ENCODE results near the gene EIF2B4. TPM values are rescaled to one million over a fixed set of nuclear protein-coding genes. Genes with fewer than 3 reads are reported as not detected.
"Not testable (repeated sequence)": the region's sequence is repeated elsewhere in the genome, so short reads cannot be mapped to it uniquely, and the experiment has no call there.

Gene EIF2B4
- total RNA-seq, 1 donor from 2014 or later = 32.2 TPM

DNA sequence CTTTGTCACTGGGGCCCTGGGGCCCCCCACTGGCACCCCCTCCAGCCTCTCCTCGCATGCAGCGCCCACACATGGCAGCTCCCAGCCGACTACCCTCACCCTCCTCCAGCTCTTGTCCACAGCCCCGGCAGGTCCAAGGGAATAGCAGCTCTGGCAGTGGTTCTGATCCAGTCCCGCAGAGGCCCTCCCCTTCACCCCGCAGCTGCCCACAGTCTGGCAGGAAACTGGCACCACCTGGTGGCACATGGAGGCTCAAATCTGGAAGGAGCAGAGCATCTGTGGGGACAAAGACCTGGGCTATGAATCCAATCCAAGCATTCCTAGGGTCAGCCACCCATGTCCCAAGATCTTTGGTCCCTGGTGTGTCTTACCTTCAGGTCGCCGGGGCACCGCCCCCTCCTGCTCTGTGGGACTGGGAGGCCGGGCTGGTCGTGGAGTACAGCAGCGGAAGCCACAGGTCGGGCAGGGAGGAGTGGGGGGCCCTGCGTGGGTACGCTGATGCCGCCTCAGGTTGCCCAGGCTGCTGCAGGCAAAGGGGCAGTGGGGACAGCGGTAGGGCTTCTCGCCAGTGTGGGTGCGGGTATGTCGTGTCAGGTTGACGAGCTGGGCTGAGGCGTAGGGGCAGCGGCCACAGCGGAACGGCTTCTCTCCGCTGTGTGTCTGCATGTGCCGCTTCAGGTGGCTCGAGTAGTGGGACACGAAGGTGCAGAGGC, 8.1 kb upstream of the EIF2B4 start:
- DNase-seq (ENCODE audit: low read depth) = peak; percentile 57

DNA sequence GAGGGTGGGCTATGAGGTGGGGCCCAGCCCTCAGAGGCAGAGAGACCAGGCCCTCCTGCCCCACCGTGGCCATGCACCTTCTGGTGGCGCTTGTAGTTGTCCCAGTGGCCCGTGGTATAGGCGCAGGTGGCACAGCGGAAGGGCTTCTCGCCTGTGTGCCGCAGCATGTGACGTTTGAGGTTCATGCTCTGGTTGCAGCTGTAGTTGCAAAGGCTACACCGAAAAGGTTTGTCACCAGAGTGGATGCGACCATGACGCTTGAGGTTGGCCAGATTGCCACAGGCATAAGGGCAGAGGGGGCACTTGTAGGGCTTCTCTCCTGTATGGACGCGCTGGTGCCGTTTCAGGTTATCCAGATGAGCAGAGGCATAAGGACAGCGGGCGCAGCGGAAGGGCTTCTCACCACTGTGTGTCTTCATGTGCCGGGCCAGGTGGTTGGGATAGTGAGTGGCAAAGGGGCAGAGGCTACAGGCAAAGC, 7.5 kb upstream of the EIF2B4 start:
- no peak for DNase-seq (ENCODE audit: low read depth)

DNA sequence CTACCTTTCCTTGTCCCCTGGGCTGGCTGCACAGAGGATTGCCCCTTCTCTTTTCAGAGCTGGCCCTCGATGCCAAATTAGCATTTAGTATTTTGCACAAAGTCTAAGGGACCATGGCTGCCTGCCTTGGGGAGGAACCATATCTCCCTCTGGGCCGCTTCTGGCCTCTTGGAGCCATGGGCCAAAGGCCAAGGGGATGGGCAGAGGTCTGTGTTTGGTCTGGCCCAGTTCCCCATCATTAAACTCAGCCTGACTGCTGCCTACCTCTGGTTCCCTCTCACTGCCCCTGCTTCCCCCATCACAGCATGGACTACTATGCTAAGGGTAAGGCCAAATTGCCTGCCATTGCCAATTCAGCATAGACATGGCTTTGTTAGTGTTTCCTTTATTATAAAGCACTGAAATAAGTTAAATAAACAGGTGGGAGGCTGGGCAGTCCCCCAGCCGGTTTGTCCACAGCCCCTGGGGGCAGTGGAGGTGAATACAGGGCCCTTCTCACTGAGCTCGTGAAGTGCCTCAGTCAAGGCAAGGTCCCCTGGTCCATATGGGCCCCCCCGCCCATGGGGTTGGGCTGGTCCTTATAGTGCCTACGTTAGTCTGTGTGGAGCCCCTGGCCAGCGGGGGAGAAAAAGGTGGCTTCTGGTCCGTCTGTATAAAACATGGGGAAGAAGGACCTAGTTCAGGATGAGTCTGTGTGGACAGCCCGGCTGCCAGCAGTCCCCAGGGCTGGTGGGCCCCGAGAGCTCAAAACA, 6.9 kb upstream of the EIF2B4 start:
- DNase-seq (ENCODE audit: low read depth) = no peak

GRCh38 chr2:27376151-27376865, 6.2 kb upstream of the EIF2B4 start:
- no peak for DNase-seq (ENCODE audit: low read depth)

- DNase-seq (ENCODE audit: low read depth) = no peak
Measured at GRCh38 chr2:27375513-27376099, 5.5 kb upstream of the EIF2B4 start.

DNA sequence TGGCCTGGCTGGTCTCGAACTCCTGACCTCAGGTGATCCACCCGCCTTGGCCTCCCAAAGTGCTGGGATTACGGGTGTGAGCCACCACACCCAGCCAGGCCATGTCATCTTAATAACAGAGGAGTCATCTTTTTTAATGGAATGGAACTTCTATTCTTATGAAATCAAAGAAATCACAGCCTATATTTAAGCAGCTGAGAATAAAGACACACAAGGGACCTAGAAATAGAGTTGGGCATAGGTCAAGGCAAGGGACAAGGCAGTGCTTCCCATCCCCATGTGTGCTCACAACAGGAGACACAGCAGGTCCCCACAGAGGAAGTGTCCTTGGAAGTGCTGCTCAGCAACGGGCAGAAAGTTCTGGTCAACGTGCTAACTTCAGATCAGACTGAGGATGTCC, 3.4 kb upstream of the EIF2B4 start:
- no peak for DNase-seq (ENCODE audit: low read depth)

DNA sequence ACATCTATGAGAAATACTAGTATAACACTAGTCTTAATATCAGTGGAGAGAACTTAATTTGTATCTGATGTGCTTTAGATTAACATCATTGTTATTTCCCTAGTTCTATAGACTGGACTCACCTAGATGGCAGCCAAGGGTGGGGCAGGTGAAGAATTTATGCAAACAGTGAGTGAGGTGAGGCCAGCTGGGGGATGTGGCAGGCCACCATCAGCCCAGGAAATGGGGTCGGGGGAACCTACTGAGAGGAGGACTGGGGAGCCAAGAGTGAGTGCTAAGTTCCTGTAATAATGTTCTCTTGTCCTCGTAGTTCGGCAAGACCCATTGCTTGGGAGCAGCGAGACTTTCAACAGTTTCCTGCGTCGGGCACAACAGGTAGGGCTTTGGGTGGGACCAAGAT, 2.8 kb upstream of the EIF2B4 start:
- no peak for DNase-seq (ENCODE audit: low read depth)

DNA sequence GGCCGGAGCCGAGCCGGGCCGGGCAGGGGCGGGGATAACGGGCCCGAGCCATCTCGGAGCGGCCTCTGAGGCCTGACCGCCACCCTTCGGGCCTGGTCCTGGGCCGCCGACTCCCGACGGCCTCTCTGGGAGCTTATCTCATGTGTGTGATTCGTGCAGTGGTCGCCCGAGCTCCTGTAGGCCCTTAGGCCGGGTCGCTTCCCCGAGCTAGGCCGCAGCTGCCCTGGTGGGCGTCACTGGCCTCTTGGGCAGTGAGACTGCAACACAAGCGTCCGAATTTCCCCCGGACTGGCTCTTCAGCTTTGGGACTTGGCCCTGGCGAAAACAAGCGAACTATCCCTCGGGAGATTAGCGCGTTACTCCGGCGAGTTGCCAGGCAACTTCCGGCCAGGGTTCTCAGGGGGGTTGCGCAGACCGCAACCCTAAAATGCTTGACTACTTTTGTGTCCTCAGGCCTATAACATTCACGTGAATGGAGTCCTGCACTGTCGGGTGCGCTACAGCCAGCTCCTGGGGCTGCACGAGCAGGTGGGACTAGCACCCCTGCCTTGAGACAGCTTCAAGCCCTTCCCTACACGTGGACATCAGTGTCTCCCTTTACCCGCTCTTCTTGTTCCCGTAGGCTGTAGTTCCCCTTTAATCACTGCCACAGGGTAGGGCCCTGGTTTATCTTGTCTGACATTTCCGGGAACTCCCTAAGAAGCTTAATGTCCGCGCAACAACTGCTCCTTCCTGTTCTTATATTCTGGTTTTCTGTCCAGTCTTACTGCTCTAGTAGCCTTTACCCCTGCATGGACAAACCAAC, 880 bp upstream of the EIF2B4 start:
- peak; percentile 54 for DNase-seq (ENCODE audit: low read depth)

- no peak for DNase-seq (ENCODE audit: low read depth)
Measured at GRCh38 chr2:27369471-27370025, 590 bp downstream of the EIF2B4 start.

DNA sequence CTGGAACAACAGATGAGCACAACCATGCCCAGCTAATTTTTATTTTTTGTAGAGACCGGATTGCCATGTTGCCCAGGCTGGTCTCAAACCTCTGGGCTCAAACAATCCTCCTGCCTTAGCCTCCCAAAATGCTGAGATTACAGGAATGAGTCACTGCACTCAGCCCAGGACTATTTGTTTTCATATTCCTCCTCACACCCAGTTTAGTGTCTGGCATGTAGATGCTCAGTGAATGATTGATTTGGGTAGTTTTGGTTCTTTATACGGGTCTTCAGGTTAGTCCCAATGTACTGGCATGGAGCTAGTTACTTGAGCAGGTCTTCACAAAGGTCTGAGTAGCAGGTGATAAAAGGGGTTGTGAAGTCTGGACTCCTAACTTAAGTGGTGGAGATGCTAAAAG, 6.2 kb downstream of the EIF2B4 start:
- no peak for DNase-seq (ENCODE audit: low read depth)

DNA sequence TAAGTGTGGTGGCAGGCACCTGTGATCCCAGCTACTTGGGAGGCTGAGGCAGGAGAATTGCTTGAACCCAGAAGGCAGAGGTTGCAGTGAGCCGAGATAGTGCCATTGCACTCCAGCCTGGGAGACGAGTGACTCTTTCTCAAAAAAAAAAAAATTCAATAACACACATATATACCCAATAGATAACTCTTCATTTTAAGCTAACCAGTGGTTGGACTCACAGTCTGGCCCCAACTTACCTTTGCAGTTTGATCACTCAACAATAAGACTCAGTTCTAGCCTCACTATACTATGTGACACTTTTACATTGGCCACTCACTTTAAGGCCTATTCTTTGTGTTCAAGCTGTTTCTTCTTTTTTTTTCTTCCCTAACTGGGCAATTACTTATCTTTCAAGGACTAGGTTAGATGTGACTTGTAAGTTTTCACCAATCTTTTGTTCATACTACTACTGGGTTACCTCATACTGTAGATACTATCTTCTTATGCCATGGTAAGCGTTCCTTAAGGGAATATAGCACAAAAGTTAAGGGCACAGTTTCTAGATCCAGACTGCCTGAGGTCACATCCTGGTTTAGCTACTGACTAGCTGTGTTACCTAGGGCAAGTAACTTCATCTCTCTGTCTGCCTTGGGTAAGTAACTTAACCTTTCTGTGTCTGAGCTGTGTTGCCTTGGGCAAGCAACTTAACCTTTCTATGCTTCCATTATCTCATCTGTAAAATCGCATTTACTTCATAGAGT, 7.3 kb downstream of the EIF2B4 start:
- no peak for DNase-seq (ENCODE audit: low read depth)

GRCh38 chr2:27356382-27357181, 13.6 kb downstream of the EIF2B4 start, which contains the start of gene GTF3C2:
GTF3C2 (minus strand) TSS chr2:27356764; CDS start chr2:27343554, 13,210 bp downstream.
- DNase-seq (ENCODE audit: low read depth) = peak; percentile 97

DNA sequence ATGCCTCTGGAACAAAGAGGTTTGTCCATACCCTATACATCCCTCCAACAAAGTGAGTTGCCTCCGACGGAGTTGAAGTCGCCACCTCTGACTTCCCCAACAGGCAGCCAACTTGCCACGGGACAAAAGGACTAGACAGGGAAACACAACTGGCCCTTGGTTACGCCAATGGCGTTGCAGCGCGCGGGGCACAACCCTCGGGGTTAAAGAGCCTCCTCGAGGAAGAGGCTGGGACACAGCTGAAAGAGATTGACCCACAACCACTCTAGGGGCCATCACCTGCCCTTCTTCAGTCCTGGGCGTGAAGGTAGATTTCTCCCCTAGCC, 14.1 kb downstream of the EIF2B4 start:
- peak; percentile 60 for DNase-seq (ENCODE audit: low read depth)

DNA sequence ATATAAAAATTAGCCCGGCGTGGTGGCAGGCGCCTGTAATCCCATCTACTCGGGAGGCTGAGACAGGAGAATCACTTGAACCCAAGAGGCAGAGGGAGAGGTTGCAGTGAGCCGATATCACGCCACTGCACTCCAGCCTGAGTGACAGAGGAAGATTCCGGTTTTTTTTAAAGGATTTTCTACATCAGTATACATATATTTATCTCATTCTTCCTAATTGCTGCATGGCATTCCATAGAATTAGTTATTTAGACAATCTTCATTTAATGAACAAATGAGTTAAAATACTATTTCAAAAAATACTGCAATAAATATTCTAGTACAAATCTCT, 15.6 kb downstream of the EIF2B4 start:
- no peak for DNase-seq (ENCODE audit: low read depth)

- peak; percentile 56 for DNase-seq (ENCODE audit: low read depth)
Measured at GRCh38 chr2:27353762-27354596, 16.2 kb downstream of the EIF2B4 start.

DNA sequence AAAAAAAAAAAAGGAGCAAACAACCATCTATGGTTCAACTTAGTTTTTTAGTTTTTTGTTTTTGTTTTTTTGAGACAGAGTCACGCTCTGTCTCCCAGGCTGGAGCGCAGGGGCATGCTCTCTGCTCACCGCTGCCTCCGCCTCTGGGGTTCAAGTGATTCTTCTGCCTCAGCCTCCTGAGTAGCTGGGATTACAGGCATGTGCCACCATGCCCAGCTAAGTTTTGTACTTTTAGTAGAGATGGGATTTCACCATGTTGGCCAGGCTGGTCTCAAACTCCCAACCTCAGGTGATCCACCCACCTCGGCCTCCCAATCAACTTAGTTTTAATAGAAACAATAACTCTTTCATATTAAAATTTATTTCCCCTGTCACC, 16.8 kb downstream of the EIF2B4 start:
- not testable (repeated sequence) for DNase-seq (ENCODE audit: low read depth)

GRCh38 chr2:27351802-27352598, 18.1 kb downstream of the EIF2B4 start:
- DNase-seq (ENCODE audit: low read depth) = no peak
